GM21381 (cell line): Measurements from ENCODE around the gene PHACTR2.
"Not testable (repeated sequence)": the region's sequence is repeated elsewhere in the genome, so short reads cannot be mapped to it uniquely, and the experiment has no call there.

Source experiments
- ATAC-seq: cut with Tn5 transposase; IDR thresholded peaks from one replicate; pipeline ENCODE4 v1.9.1; 2021; ENCODE audit warnings: mild to moderate bottlenecking, moderate library complexity; ENCODE audit not compliant: unreplicated experiment

Gene PHACTR2

DNA sequence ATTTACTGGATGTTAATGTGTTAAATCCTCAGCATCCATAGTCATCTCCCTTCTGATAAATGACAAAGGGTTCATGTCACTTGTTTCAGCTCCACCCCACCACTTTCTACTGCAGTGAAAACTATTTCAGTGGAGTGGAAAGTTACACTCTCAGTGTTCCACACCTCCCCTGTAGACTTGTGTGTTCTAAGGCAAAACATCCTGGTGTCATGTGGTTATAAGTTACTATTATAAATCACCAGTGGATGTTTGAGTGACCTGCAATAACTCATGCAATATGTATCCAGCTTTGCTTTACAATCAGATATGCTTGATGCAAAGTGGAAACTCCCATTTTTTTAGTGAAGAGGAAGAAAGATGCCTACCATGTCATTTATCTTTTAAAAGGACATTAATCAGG, 83.3 kb downstream of the PHACTR2 start:
- no peak for ATAC-seq

DNA sequence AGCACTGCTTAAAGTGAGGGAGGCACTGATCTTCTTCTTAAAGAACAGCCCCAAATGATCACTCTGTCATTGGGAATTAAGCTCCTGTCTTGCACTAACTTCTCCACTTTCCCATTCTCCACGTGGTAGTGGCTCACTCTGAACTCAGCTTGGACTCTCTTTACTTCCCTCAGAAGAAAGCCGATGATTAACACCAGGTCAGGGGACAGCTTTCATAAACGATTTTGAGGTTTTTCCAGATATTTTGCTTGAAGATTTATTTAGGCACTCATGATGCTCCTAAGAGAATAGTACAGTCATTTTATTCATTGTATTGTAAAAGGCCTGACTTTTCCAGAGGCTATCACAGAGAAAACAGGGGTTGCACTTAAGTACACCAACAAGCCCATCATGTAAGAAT, 84.4 kb downstream of the PHACTR2 start:
- ATAC-seq, result no peak

DNA sequence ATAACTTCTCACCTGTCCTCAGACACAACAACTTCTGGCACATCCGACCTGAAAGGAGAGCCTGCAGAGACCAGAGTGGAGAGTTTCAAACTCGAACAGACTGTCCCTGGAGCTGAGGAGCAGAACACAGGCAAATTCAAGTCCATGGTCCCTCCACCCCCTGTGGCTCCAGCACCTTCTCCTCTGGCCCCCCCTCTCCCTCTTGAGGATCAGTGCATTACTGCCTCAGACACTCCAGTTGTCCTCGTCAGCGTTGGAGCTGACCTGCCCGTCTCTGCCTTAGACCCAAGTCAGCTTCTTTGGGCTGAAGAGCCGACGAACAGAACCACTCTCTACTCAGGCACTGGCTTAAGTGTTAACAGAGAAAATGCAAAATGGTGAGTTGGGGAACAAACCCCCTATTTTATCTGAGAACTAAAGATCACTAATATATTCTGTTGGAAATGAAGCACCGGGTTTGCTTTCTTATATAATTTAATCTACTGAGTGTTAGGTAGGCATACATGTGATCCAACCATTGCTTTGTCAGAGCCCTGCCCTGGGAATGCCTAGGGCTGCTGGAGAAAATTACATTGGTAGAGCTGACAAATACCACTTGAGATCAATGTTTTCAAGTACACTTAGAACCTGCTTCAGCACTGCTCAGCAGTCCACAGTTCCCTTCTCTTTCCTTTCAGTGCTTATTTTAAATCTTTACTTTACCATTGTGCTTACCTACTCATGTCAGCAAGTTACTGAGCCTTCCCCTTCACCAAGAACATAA, 87.8 kb downstream of the PHACTR2 start:
- no peak for ATAC-seq

DNA sequence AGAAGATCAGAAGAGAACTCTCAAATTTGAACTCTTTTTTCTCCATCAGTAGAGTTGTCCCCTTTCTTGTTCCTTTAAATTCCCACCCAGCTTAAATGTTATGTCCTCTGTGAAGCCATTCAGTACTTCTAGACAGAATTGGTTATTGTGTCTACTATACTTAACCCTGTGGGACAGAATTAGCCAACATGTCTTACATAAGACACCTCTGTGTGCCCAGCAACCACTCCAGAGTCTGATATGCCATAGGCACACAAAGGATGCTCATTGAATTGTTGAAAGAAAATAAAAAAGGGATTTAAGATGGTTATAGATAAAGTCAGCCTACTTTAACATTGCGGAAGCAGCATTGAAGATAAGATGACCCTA, 88.4 kb downstream of the PHACTR2 start:
- ATAC-seq, result no peak

DNA sequence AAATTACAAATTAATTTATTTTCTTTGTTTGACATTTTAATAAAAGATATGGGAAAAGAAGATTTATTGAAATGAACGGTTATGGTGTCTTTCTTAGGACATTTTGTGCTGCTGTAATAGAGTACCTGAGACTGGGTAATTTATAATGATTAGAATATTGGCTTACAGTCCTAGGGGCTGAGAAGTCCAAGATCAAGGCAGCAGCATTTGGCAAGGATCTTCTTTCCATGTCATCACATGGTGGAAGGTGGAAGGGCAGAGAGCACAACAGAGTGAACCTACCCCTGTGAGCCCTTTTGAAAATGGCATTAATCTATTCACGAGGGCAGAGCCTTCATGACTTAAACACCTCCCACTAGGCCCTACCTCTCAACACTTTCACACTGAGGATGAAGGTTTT, 89.7 kb downstream of the PHACTR2 start:
- ATAC-seq, result no peak

DNA sequence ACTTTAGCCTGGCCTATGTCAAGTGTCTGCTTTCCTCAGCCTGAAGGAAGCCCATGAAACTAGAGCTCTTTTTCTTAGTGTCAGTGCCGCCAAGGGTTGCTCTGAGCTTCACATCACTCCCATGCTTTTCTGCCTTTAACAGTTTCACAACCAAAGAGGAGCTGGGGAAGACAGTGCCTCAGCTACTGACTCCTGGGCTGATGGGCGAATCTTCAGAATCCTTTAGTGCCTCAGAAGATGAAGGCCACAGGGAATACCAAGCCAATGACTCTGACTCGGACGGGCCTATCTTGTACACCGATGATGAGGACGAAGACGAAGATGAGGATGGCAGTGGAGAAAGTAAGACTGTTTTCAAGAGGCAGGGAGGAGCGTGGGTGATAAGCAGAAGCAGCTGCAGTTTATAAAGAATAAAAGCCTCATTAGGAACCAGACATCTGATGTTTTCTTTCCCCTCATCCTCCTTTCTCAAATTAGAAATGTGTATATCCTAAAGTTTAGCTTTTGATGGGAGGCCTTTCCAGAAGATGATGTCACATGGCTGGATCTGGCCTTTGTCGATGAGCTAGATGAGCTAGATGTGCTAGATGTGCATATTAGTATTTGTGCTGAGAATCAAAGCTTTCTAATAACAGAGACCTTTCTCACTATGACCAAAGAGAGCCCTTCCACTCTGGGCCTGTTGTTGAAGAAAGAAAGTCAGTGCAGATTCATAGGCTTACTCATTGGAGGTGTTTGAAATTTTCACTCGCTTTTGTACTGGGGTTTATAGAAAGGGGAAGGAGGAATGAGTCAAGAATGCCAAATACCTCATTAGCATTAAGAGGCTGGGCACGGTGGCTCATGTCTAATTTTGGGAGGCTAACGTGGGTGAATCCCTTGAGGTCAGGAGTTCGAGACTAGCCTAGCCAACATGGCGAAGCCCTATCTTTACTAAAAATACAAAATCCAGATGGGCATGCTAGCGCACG, 94.6 kb downstream of the PHACTR2 start:
- ATAC-seq, result no peak

DNA sequence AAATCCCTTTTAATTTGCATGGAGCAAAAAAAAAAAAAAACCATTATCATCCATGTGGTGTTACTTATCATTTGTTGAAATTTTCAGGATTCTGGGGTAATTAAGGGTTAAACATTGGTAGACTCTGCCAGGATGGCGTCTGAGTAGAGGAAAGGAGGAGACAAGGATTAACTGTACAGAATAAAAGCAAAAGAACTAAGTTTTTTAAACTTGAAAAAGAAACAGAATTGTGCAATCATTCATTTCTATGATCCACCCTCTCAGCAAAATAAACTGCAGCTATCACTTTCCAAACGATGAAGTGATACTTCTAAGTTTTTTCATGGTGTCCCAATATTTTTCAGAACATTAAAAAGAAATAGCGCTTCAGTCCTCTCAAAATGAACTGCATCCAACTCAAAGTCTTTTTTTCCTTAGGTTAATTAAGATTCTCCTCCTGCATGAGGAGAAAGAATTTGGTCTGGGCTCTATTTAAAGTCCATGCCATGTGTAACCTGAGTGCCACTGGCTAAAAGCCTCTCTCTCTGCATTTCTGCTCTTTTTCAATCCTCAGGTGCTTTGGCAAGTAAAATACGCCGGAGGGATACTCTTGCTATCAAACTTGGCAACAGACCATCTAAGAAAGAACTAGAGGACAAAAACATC, 95.9 kb downstream of the PHACTR2 start:
- no peak for ATAC-seq

DNA sequence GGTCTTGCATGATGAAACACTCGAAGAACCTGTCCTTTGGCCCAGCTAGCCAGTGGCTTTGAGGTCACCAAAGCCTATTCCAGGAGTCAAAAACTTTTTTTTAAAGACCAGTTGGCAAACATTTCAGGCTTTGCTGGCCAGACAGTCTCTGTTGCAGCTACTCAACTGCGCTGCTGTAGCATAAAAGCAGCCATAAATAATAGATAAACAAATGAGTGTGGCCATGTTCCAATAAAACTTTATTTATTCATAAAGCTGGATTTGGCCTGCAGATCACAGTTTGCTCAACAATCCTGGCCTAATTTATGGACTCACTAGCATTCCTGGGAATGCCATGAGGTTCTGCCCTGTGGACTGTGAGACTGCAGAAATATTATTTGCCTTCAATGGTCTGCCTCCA, 96.6 kb downstream of the PHACTR2 start:
- ATAC-seq, result no peak

DNA sequence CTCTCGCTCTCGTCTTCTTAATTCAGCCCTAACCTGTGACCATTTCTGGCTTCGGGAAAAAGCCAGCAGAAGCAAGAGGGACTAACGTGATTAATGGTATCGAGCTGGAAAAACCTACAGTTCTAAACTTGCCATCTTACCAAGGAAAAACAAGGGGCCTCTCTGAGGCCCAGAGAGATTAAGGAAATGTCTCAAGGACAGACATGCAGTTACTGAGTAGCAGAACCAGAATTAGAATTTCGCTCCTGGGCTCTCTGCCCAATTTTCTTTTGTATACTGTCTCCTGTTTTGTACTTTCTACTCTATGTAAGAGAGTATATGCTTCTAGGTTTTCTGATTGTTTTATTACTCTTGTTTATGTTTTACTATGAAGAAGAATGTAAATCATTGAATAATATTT, 97.6 kb downstream of the PHACTR2 start:
- no peak for ATAC-seq

DNA sequence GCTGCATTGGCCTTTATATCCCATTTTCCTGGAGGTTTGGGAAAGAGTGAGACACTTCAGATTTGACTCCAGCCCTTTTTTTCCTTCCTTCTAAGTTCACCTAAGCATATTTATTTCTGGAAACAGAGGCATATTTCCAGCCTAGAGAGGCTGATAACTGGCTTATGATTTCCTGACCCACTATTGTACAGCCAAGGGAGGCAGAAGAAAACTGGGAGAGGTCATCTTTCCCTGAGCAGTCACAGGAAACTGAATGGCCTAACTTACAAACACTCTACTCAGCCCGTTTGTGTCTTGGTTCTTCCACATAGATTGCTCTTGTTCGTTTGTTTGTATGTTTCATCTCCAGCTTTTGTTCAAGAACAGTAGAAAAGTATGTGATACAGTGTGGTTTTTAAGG, 101.2 kb downstream of the PHACTR2 start:
- no peak for ATAC-seq

DNA sequence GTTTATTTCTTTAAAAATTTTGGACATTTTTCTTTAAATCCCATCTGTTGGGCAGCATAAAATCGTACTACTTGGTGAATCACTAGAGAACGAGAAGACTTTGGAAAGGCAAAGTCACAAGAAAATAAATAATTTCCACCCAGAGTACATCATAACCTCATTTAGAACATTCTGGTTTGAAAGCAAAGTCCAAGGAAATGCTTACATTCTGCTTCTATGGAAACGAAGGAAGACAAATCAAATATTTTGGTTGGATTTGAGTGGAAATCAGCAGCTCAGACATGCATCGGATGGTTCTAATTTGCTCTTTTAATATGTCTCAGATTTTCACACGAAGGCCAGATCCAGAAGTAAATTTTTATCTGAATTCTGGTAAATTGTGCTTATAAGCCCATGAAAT, 104.7 kb downstream of the PHACTR2 start:
- no peak for ATAC-seq

DNA sequence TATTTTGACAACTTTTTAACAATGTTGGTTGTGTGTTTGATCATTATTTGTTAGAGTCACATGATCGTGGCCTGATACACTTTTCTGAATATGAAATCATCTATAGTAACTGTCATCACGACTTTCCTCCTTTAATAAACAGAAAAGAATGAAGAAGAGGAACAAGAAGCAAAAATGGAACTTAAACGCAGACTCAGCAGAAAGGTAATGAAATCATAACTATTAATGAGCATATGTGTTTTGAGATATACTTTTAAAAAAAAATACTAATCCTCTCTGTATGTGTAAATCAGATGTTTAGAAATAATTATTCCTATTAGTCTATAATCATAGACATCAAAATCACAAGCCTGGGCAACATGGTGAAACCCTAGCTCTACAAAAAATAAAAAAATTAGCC, 105.3 kb downstream of the PHACTR2 start:
- no peak for ATAC-seq

DNA sequence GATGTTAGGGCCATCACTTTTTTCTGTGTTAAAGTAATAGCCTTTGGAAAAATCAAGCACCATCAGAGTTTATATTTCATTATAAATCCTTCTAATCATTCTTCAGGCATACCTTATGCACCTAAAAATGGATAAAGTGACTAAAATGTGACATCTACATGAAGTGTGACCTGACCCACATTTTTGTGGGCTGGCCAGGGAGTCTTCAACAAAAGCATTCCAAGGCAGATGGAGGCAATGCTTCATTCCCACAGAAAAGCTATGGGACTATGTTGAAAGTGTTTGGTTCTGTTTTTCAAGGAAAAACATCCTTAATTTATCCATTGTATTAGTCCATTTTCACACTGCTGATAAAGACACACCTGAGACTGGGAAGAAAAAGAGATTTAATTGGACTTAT, 106.6 kb downstream of the PHACTR2 start:
- ATAC-seq, result no peak

DNA sequence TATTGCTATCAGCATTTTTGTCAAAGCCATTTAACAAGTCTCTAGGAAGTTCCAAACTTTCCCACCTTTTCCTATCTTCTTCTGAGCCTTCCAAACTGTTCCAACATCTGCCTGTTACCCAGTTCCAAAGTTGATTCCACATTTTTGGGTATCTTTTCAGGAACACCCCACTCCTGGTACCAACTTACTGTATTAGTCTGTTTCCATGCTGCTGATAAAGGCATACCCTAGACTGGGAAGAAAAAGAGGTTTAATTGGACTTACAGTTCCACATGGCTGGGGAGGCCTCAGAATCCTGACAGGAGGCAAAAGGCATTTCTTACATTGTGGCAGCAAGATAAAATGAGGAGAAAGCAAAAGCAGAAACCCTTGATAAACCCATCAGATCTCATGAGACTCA, 108.6 kb downstream of the PHACTR2 start:
- ATAC-seq, result not testable (repeated sequence)

DNA sequence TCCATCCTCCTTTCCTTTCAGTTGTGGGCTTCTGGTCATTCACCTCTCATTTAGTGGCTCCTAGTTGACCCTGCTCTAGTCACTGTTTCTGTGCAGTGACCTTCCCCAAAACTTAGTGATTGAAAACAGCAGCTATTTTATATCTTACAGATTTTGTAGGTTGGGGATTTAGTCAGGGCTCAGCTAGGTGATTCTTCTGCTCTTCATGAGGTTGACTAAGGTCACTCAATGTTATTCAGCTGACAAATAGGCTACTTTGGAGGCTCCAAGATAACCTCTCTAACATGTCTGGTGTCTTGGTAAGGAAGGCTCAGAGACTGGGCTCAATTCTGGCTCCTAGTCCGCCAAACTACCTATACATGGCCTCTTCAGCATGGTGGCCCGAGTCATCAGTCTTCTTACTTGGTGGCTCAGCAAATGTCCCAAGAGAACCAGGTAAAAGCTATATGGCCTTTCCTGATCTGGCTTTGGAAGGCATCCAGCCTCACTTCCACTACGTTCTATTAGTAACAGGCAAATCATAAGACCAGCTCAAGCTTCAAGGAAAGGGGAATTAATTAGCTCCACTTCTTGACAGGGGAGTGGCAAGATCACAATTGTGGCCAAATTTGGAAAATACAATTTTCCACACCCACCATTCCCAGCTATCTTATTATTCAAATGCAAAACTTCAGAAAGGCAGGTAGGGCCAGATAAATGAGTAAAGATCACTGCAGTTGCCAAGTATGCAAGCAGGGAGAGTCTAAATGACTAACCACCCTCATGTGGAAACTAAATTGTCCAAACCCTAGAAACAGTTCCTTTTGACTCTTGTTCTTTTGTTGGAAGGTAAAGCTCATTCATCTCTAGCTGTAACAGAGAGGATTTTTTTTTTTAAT, 114.9 kb downstream of the PHACTR2 start:
- ATAC-seq, result no peak

DNA sequence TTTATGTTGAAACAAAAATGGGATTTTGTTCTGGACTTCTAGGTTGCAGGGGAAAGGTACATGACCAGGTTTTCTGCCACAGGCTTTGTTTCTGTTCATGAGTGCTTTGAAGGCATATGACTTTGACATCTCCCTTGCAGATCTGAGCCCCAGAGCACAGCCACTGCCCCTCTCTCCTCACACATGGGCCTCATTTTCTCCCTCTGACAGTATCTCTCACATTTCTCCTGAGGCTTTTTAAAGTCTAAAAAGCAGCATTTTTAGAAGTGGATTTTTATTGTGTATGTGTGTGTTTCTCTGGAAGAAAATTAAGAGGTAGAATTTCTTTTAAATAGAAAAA, 115.5 kb downstream of the PHACTR2 start:
- no peak for ATAC-seq

DNA sequence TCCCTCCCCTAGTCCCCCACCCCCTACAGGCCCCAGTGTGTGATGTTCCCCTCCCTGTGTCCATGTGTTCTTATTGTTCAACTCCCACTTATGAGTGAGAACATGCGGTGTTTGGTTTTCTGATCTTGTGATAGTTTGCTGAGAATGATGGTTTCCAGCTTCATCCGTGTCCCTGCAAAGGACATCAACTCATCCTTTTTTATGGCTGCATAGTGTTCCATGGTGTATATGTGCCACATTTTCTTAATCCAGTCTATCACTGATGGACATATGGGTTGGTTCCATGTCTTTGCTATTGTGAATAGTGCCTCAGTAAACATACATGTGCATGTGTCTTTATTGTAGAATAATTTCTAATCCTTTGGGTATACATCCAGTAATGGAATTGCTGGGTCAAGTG, 118.8 kb downstream of the PHACTR2 start:
- not testable (repeated sequence) for ATAC-seq

DNA sequence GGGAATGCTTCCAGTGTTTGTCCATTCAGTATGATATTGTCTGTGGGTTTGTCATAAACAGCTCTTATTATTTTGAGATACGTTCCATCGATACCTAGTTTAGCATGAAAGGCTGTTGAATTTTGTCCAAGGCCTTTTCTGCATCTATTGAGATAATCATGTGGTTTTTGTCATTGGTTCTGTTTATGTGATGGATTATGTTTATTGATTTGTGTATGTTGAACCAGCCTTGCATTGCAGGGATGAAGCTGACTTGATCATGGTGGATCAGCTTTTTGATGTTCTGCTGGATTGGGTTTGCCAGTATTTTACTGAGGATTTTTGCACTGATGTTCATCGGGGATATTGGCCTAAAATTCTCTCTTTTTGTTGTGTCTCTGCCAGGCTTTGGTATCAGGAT, 120.7 kb downstream of the PHACTR2 start:
- ATAC-seq, result not testable (repeated sequence)

DNA sequence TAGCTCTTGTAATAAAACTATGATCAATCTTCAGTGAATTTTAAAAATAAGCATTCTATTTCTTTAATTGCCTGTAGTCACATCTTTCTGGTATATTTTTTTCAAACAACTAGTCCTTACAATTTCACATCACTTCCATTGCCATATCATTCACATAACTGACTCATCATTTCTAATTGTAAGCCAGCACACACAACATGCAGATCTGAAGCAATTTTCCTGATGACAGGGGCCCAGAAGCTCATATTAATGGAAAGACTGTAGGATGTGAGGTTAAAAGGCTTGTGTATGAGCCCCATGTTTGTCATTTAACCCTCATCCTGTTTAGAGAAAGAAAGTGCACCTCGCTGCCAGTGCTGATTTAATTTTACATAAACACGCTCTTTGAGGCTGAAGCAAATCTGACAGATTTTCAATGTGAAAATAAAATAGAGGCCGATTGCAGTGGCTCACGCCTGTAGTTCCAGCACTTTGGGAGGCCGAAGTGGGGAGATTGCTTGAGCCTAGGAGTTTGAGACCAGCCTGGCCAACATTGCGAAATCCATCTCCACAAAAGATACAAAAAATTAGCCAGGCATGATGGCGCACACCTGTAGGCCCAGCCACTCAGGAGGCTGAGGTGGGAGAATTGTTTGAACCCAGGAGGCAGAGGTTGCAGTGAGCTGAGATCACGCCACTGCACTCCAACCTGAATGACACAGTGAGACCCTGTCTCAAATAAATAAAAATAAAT, 125.2 kb downstream of the PHACTR2 start:
- ATAC-seq, result no peak
